KMS-11 (cell line): Measurements from ENCODE around the gene ARHGEF6.

Experiments used
- H2AFZ ChIP-seq: fragments of 200-600 bp; sonication (generic); 2 replicates; pipeline ENCODE4 v1.6.1; 2016; ENCODE audit warnings: antibody characterized with exemption, mixed run types, low read depth
- H3K27ac ChIP-seq: fragments of 200-600 bp; sonication (generic); 2 replicates; pipeline ENCODE4 v1.6.1; 2016; ENCODE audit warnings: mild to moderate bottlenecking, mixed run types
- H3K27me3 ChIP-seq: fragments of 200-600 bp; sonication (generic); 2 replicates; pipeline ENCODE4 v1.6.1; 2017; ENCODE audit warnings: mild to moderate bottlenecking, low read depth, mixed run types, moderate library complexity; ENCODE audit not compliant: insufficient read depth
- H3K36me3 ChIP-seq: fragments of 200-600 bp; sonication (generic); 2 replicates; pipeline ENCODE4 v1.6.1; 2017; ENCODE audit warnings: mild to moderate bottlenecking, mixed run types; ENCODE audit not compliant: insufficient read depth
- H3K4me1 ChIP-seq: fragments of 200-600 bp; sonication (generic); 2 replicates; pipeline ENCODE4 v1.6.1; 2016; ENCODE audit warnings: mild to moderate bottlenecking, low read depth, mixed run types; ENCODE audit not compliant: poor library complexity, severe bottlenecking
- H3K4me2 ChIP-seq: fragments of 200-600 bp; sonication (generic); 2 replicates; pipeline ENCODE4 v1.7.0; 2016; ENCODE audit warnings: mild to moderate bottlenecking, mixed run types
- H3K4me3 ChIP-seq: fragments of 200-600 bp; sonication (generic); IDR thresholded peaks from 2 replicates; pipeline ENCODE4 v1.6.1; 2017; ENCODE audit warnings: low read depth, low read length, mixed read lengths; ENCODE audit not compliant: insufficient read depth
- H3K79me2 ChIP-seq: fragments of 200-600 bp; sonication (generic); 2 replicates; pipeline ENCODE4 v1.6.1; 2016; ENCODE audit warnings: low read depth, mixed run types; ENCODE audit not compliant: insufficient read depth
- H3K9ac ChIP-seq: fragments of 200-600 bp; sonication (generic); 2 replicates; pipeline ENCODE4 v1.6.1; 2016; ENCODE audit warnings: mild to moderate bottlenecking, mixed run types
- H4K20me1 ChIP-seq: fragments of 200-600 bp; sonication (generic); 2 replicates; pipeline ENCODE4 v1.6.1; 2016; ENCODE audit warnings: mild to moderate bottlenecking, mixed run types; ENCODE audit not compliant: insufficient read depth
- TF ChIP-seq, protein P1 (sequence below): fragments of 200-600 bp; sonication (generic); conservative IDR thresholded peaks from 2 replicates; pipeline ENCODE4 v1.6.1; 2017; ENCODE audit warnings: low read depth, mild to moderate bottlenecking, antibody characterized with exemption, low read length, moderate library complexity, mixed read lengths

Gene ARHGEF6

DNA sequence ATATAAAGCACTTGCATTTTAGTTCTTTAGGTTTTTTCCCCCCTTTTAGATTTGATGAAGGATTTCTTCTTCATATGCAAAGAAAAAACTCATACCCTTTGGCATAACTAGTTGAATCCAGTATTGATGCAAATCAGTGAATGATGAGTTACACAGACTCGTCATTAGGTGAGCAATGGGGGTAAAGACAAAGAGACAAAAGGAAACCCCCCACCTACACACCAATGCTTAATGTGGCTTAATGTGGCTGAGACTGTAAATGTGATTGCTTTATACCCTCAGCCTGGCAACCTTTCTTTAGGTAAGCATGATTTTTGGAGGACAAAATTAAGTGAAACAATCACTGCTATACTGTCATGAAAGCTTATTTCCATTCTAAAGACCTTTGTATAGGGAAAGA is 93.3 kb downstream of the ARHGEF6 start:
- H3K27ac ChIP-seq: no peak overlapping the region
- TF ChIP-seq, protein P1, sequence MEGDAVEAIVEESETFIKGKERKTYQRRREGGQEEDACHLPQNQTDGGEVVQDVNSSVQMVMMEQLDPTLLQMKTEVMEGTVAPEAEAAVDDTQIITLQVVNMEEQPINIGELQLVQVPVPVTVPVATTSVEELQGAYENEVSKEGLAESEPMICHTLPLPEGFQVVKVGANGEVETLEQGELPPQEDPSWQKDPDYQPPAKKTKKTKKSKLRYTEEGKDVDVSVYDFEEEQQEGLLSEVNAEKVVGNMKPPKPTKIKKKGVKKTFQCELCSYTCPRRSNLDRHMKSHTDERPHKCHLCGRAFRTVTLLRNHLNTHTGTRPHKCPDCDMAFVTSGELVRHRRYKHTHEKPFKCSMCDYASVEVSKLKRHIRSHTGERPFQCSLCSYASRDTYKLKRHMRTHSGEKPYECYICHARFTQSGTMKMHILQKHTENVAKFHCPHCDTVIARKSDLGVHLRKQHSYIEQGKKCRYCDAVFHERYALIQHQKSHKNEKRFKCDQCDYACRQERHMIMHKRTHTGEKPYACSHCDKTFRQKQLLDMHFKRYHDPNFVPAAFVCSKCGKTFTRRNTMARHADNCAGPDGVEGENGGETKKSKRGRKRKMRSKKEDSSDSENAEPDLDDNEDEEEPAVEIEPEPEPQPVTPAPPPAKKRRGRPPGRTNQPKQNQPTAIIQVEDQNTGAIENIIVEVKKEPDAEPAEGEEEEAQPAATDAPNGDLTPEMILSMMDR: no peak
- H3K4me3 ChIP-seq: no peak overlapping the region
- no peak overlapping the region for H3K9ac ChIP-seq
- no peak overlapping the region for H3K4me2 ChIP-seq
- no peaks in the 10 kb centered on the region for H3K79me2 ChIP-seq
- no peak overlapping the region for H2AFZ ChIP-seq
- H3K27me3 ChIP-seq: no peaks in the 10 kb centered on the region
- no peaks in the 10 kb centered on the region for H3K36me3 ChIP-seq
- H4K20me1 ChIP-seq: no peaks in the 10 kb centered on the region
- H3K4me1 ChIP-seq: peaks cover 50% of the 10 kb centered on the region

DNA sequence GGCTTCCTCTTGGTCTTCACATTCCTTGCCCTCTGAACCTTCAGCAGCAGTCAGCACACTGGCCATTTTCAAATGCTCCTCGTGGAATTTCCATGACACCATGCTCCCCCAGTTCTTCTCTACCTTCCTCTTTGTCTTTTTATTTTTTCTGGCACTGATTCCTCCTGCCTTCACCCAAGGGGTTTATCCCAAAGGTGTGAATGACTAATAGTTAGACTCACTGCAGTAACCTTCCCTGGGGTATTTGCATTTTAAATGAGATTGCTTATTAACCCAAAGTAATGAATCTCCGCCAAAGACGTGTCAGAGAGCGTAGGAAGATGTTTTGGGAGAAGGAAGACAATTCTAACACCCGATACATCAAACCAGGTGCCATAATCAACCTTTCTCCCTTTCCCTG is 96.6 kb downstream of the ARHGEF6 start:
- TF ChIP-seq, protein P1: no peak
- H3K4me3 ChIP-seq: no peak overlapping the region

DNA sequence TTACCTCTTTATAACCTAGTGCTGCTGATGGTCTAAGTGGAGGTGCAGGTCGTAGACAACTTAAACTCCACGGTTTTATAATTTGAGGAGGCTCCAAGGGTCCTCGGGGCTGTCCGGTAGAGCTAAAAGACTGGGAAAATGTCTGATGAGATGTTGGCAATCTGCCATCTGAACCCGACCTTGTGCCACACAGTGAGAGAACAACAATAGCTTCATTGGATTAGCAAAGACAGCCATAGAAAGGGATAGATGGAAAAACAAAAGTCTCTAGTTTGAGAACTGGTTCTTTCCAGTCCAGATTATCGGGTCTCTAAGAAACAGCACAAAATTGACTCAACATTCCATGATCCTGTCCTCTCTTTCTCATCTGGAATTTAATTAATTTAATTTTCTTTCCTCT is 101.2 kb downstream of the ARHGEF6 start:
- Histone ChIP-seq H3K9ac (no peak overlapping the region), H3K36me3 (no peaks in the 10 kb centered on the region), H4K20me1 (no peaks in the 10 kb centered on the region), H2AFZ (no peak overlapping the region), H3K4me1 (peaks cover 6% of the 10 kb centered on the region), H3K4me3 (no peak overlapping the region), H3K27me3 (no peaks in the 10 kb centered on the region), H3K79me2 (no peaks in the 10 kb centered on the region), H3K4me2 (no peak overlapping the region), H3K27ac (no peak overlapping the region)
- TF ChIP-seq, protein P1: no peak

More for the DNA sequence above, 96.6 kb downstream of the ARHGEF6 start:
- peaks cover 21% of the 10 kb centered on the region for H3K4me1 ChIP-seq
- no peaks in the 10 kb centered on the region for H4K20me1 ChIP-seq
- no peak overlapping the region for H3K4me2 ChIP-seq
- H3K79me2 ChIP-seq: no peaks in the 10 kb centered on the region
- H3K27ac ChIP-seq: no peak overlapping the region
- H3K36me3 ChIP-seq: no peaks in the 10 kb centered on the region
- no peaks in the 10 kb centered on the region for H3K27me3 ChIP-seq
- no peak overlapping the region for H3K9ac ChIP-seq
- no peak overlapping the region for H2AFZ ChIP-seq

DNA sequence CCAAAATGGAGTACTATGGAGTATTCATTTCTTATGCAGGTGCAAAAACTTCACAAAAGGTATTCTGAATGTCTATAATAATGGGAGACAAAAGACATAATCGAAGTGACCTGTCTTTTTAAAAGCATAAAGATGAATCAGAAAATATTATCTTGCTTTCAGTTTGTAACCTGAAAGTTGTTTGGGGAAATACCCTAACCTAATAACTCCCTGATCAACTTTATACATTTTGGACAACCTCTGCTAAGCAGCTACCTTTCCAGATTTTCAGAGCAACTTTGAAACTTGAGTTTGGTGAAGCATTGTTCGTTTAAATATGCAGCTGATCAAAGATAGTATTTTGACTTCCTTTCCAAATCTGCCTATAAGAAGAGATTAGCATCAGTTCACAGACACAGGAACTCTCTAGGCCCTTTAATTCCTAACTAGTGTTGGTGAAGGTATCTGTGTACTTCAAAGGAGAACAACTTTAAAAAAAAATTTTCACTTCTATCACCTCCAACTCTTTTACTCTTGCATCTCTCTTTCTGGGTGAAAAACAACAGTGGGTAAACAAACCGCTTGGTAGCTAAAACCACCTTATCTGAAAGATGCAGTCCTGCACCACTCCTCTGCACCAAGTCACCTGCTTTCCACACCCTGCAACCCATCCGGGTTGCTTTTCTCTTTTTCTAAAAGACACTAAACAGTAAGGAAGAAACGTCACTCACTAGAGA is 106.3 kb downstream of the ARHGEF6 start:
- Histone ChIP-seq H4K20me1 (no peaks in the 10 kb centered on the region), H3K4me1 (peaks cover 21% of the 10 kb centered on the region), H3K4me2 (peak overlapping the region; percentile 74), H3K9ac (no peak overlapping the region), H3K27ac (no peak overlapping the region; the same call in 1 of the 2 replicates), H3K79me2 (no peaks in the 10 kb centered on the region), H3K27me3 (no peaks in the 10 kb centered on the region), H3K36me3 (no peaks in the 10 kb centered on the region), H2AFZ (peak overlapping the region; percentile 56), H3K4me3 (no peak overlapping the region)
- TF ChIP-seq, protein P1: no peak
